Choroid plexus epithelial cell (primary cell): ENCODE measurements around the gene ANTXR1.
A peak's percentile ranks its signal among the peaks of the same experiment; 100 is the strongest.
"Not testable (repeated sequence)": the region's sequence is repeated elsewhere in the genome, so short reads cannot be mapped to it uniquely, and the experiment has no call there.

ENCODE experiments used
- DNase-seq: peaks from one replicate; pipeline ENCODE4 v3.0.0-alpha.2; 2010; ENCODE audit warnings: low read depth
- H3K4me3 ChIP-seq: 2 replicates; pipeline ENCODE4 v1.5.1; 2011; ENCODE audit warnings: low read depth, mild to moderate bottlenecking, control low read depth, low read length, moderate library complexity
- CTCF ChIP-seq: conservative IDR thresholded peaks from 2 replicates; pipeline ENCODE4 v1.5.1; 2011; ENCODE audit warnings: low read depth, mild to moderate bottlenecking, control low read depth, inconsistent platforms, low read length, moderate library complexity

Gene ANTXR1

DNA sequence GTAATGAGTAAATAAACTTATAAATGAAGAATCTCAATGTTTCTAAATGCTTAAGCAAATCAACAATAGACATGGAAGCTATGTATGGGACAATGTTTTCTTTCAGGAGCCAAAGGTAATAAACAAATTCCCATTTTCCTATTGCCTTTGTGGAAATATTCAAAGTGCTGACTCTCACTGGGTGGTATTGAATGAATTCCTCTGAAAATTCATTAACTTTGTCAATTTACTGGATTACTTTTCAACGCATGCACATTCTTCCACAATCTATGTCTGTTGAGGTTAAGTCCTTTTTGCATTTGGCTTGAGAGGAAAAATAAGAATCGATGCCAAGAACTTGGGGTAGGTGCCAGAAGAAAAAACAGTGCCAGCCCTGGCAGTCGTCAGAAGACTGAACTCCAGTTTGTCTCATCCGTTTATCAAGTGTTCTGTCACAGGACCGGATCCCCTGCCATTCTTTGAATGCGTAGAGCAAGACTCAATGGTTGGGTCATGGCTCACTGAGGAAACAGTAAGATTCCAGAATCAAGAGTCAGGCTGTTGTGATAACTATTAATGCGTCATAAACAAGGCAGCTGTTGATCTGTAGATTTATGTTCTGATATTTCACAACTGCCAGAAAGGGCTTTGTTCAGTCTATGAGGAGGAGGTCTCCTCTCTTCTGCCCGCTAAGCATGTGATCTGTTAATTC, 240.8 kb downstream of the ANTXR1 start:
- H3K4me3 ChIP-seq, result no peak overlapping the region
- DNase-seq, result peak; percentile 99
- TF ChIP-seq CTCF, result no peak

DNA sequence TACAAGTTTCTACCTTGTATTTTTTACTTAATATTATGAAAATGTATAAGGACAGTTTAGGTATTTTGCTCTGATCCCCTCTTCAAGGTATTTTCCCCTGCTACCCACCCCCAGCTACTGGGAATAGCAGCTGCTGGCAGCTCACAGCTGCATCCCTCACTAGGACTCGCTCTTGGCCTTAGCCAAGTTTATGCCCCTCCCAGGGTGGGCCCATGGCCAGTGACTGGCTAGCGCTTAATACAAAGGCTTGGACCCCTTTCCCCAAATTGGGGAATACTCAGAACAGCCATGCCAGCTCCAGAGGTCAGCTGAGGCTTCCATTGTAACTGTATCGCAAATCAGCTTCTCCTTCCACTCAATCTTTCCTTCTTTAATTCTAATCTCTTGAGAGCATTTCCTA, 242.8 kb downstream of the ANTXR1 start:
- no peak for DNase-seq
- no peak overlapping the region for H3K4me3 ChIP-seq
- TF ChIP-seq CTCF, result no peak

DNA sequence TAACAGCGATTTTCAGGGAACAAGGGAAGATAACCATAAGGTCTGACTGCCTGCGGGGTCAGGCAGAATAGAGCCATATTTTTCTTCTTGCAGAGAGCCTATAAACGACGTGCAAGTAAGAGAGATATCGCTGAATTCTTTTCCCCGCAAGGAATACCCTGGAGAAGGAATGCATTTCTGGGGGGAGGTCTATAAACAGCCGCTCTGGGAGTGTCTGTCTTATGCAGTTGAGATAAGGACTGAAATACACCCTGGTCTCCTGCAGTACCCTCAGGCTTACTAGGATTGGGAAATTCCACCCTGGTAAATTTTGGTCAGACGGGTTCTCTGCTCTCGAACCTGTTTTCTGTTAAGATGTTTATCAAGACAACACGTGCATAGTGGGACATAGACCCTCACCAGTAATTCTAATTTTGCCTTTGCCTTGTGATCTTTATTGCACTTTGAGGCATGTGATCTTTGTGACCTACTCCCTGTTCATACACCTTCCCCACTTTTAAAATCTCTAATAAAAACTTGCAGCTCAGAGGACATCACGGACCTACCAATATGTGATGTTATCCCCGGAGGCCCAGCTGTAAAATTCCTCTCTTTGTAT, 247.1 kb downstream of the ANTXR1 start:
- DNase-seq, H3K4me3 ChIP-seq: not testable (repeated sequence)

DNA sequence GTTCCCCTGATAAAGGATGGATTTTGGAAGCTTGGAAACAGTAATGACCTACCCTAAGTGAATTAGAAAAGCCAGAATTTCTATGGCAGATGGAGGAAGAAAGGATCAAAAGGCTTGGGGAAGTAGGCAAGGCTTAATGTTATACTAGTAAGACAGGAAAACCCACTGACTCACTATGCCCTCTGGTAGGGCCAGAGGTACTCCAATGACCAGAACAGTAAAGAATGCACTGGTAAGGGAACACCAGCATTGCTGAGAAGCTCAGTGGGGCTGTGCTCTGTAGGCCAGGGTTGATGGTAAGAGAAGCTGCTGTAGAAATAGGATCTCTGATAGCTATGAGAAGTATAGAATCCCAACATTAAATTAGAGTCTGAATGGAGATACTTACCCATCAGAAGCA, 247.7 kb downstream of the ANTXR1 start:
- DNase-seq, result peak; percentile 34
- TF ChIP-seq CTCF, result no peak
- H3K4me3 ChIP-seq, result no peak overlapping the region

- no peak overlapping the region for H3K4me3 ChIP-seq
- no peak for TF ChIP-seq CTCF
- peak; percentile 81 for DNase-seq
These were observed 256.4 kb downstream of the ANTXR1 start for GRCh38 chr2:69269330-69269729.

DNA sequence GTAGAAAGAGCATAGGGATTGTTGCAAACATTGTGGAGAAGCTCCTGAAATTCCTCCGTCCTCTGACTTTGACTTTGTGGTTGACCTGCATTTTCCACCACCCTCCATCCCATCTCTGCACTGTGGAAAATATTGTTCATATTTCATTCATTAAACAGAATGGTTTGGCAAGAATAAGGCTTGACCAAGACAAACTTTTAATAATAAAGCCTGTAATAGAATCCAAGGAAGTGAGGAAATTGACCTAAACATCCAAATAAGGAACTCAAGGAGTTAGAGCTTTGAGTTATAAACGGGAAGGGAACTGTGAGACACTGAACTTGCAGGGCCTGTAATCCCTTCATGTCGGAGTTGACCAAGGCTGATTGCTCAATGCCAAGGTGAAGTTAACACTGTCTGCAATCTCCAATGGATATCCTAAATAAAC, 258.9 kb downstream of the ANTXR1 start:
- TF ChIP-seq CTCF, result no peak
- H3K4me3 ChIP-seq, result no peak overlapping the region
- DNase-seq, result peak; percentile 85

DNA sequence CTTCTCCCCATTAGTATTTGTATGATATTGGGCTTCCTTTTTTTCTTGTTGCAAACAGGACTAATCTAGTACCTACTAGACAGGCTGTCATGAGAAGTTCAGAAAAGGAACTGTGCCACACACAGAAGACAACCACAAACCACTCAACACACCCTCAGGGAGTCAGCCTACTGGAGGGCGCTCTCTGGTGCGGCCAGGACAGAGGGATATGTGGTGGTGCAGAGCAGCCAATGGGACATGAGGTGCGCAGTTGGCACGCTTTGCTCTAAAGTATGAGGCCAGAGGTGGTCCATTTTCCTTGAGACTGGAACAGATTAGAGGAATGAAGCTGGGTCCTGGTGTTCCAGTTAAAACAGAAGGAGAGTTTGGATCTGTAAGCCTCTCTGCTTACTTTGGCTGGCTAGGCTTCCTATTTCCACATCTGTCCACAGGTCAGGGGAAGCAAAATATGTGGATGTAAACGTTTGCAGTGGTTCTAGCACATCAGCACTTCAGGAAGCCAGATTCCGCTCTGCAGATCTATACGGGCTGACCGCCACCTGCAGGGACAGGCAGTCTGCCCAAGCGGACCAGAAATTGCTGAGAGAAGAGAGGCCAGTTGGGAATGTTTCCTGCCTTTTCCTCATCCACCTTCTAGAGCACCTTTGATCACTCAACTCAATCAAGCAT, 260.0 kb downstream of the ANTXR1 start:
- TF ChIP-seq CTCF, result peak; percentile 71
- H3K4me3 ChIP-seq, result no peak overlapping the region
- peak; percentile 90 for DNase-seq
